ENCODE results near the gene SH3BP4.

Gene SH3BP4

DNA sequence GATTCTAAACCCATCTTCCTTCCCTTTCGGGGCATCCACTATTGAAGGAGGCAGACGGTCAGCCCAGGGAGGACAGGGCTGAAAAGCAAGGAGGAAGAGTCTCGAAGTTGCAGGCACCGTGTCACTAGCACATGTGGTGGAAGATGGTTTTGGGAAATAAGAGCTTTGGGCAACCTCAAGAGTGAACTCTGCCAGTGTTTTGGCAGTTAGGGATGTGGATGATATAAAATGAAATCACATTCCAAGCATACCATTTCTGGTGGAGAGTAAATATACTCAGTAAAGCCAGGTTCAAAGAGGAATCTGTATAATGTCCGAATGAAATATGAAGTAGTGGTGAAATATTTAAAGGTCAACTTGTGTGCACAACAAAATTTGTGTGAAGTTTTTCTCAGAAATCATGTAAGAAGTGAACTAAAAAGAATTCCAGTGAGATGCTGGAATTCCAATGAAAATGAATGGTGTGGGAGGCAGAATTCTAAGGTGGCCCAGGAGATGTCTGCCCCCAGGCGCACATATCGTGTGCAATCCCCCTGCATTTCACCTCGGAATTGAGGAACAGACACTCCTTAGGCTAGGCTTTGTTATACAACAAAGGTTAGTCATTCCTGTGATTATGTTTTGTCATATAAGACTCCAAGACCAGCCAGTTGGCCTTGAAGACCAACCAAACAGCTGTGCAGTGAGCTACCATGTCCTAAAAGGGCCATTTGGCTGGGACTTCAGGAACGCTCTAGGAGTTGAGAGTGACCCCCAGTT is 147.1 kb downstream of the SH3BP4 start:
- H3K4me3 ChIP-seq (ENCODE audit: low read length) = no peak overlapping the region
- no peaks in the 10 kb centered on the region for H3K9me3 ChIP-seq (ENCODE audit: insufficient read depth, low read depth, low read length)
- H3K4me1 ChIP-seq (ENCODE audit: insufficient read depth, low read length) = no peaks in the 10 kb centered on the region
- no peak overlapping the region for H3K9ac ChIP-seq (ENCODE audit: low read depth, low read length)
- no peaks in the 10 kb centered on the region for H3K36me3 ChIP-seq (ENCODE audit: insufficient read depth, low read depth, low read length)
- no peaks in the 10 kb centered on the region for H3K27me3 ChIP-seq (ENCODE audit: insufficient read depth, low read length)
- no peak overlapping the region for H3K27ac ChIP-seq (ENCODE audit: low read length)

DNA sequence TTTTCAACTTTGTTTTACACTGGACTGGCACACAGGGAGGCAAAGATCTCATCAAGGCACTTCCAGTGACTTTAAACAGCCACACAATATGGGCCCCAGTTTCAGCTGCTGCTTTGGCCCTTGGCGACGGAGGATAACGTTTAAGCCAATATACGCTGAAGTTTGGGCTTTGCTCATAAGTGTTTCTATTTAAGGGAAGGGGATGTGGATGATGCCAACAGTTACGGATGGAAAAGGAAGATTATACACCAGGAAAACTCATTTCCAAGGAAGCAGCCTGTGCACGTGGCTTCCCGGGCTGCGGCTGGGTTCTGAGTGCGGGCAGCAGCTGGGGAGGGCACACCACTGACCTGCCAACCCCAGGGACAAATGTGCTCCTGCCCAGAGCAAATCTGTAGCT is 151.1 kb downstream of the SH3BP4 start:
- no peak overlapping the region for H3K4me3 ChIP-seq (ENCODE audit: low read length)
- no peak overlapping the region for H3K9ac ChIP-seq (ENCODE audit: low read depth, low read length)
- no peaks in the 10 kb centered on the region for H3K9me3 ChIP-seq (ENCODE audit: insufficient read depth, low read depth, low read length)

More for the DNA sequence above, 151.1 kb downstream of the SH3BP4 start:
- no peaks in the 10 kb centered on the region for H3K36me3 ChIP-seq (ENCODE audit: insufficient read depth, low read depth, low read length)
- no peak overlapping the region for H3K27ac ChIP-seq (ENCODE audit: low read length)
- no peaks in the 10 kb centered on the region for H3K27me3 ChIP-seq (ENCODE audit: insufficient read depth, low read length)
- no peaks in the 10 kb centered on the region for H3K4me1 ChIP-seq (ENCODE audit: insufficient read depth, low read length)

Data from iPS-20b (cell line).